Neural cell (in vitro differentiated cells): ENCODE data around the gene NYAP1.
"Not testable (repeated sequence)": the region's sequence is repeated elsewhere in the genome, so short reads cannot be mapped to it uniquely, and the experiment has no call there.

Experiments
- EZH2 ChIP-seq: fragments of 200-600, 300-800 bp; shearing (Covaris generic), sonication (generic); IDR thresholded peaks from 2 replicates; pipeline ENCODE4 v1.6.1; 2014; ENCODE audit warnings: antibody characterized with exemption, low read length, borderline replicate concordance, mild to moderate bottlenecking; ENCODE audit not compliant: insufficient read depth, poor library complexity, severe bottlenecking
- POLR2AphosphoS5 ChIP-seq: IDR thresholded peaks from 2 replicates; pipeline ENCODE4 v1.6.1; 2012
- RAD21 ChIP-seq: fragments of 450-650 bp; conservative IDR thresholded peaks from 2 replicates; pipeline ENCODE4 v1.6.1; 2014; ENCODE audit warnings: antibody characterized with exemption, mild to moderate bottlenecking, moderate library complexity
- SMC3 ChIP-seq: fragments of 450-650 bp; conservative IDR thresholded peaks from 2 replicates; pipeline ENCODE4 v1.6.1; 2014; ENCODE audit warnings: antibody characterized with exemption, mild to moderate bottlenecking, moderate library complexity; ENCODE audit not compliant: poor library complexity
- TAF1 ChIP-seq: IDR thresholded peaks from 2 replicates; pipeline ENCODE4 v1.6.1; 2012; ENCODE audit warnings: low read depth
- TF ChIP-seq, protein P1 (sequence below): fragments of 450-650 bp; IDR thresholded peaks from 2 replicates; pipeline ENCODE4 v1.5.1; 2014; ENCODE audit warnings: antibody characterized with exemption, mild to moderate bottlenecking, moderate library complexity; ENCODE audit not compliant: poor library complexity, severe bottlenecking
- TF ChIP-seq, protein P2 (sequence below): IDR thresholded peaks from 2 replicates; pipeline ENCODE4 v1.6.1; 2012; ENCODE audit warnings: borderline replicate concordance

DNA sequence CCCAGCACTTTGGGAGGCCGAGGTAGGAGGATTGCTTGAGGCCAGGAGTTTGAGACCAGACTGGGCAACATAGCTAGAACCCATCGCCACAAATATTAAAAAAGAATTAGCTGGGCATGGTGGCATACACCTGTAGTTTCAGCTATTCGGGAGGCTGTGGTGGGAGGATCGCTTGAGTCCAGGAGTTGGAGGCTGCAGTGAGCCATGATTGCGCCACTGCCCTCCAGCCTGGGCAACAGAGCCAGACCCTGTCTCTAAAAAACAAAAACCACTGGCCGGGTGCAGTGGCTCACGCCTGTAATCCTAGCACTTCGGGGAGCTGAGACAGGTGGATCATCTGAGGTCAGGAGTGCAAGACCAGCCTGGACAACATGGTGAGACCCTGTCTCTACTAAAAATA lies 29.9 kb upstream of the NYAP1 start:
- TF ChIP-seq, protein P1, sequence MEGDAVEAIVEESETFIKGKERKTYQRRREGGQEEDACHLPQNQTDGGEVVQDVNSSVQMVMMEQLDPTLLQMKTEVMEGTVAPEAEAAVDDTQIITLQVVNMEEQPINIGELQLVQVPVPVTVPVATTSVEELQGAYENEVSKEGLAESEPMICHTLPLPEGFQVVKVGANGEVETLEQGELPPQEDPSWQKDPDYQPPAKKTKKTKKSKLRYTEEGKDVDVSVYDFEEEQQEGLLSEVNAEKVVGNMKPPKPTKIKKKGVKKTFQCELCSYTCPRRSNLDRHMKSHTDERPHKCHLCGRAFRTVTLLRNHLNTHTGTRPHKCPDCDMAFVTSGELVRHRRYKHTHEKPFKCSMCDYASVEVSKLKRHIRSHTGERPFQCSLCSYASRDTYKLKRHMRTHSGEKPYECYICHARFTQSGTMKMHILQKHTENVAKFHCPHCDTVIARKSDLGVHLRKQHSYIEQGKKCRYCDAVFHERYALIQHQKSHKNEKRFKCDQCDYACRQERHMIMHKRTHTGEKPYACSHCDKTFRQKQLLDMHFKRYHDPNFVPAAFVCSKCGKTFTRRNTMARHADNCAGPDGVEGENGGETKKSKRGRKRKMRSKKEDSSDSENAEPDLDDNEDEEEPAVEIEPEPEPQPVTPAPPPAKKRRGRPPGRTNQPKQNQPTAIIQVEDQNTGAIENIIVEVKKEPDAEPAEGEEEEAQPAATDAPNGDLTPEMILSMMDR = not testable (repeated sequence)
- not testable (repeated sequence) for TF ChIP-seq RAD21, SMC3, TAF1, EZH2, POLR2AphosphoS5
- TF ChIP-seq, protein P2, sequence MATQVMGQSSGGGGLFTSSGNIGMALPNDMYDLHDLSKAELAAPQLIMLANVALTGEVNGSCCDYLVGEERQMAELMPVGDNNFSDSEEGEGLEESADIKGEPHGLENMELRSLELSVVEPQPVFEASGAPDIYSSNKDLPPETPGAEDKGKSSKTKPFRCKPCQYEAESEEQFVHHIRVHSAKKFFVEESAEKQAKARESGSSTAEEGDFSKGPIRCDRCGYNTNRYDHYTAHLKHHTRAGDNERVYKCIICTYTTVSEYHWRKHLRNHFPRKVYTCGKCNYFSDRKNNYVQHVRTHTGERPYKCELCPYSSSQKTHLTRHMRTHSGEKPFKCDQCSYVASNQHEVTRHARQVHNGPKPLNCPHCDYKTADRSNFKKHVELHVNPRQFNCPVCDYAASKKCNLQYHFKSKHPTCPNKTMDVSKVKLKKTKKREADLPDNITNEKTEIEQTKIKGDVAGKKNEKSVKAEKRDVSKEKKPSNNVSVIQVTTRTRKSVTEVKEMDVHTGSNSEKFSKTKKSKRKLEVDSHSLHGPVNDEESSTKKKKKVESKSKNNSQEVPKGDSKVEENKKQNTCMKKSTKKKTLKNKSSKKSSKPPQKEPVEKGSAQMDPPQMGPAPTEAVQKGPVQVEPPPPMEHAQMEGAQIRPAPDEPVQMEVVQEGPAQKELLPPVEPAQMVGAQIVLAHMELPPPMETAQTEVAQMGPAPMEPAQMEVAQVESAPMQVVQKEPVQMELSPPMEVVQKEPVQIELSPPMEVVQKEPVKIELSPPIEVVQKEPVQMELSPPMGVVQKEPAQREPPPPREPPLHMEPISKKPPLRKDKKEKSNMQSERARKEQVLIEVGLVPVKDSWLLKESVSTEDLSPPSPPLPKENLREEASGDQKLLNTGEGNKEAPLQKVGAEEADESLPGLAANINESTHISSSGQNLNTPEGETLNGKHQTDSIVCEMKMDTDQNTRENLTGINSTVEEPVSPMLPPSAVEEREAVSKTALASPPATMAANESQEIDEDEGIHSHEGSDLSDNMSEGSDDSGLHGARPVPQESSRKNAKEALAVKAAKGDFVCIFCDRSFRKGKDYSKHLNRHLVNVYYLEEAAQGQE = not testable (repeated sequence)
